Muscle layer of duodenum (tissue), 2 donors: ENCODE measurements around the gene POLR3GL.
"Not testable (repeated sequence)": the region's sequence is repeated elsewhere in the genome, so short reads cannot be mapped to it uniquely, and the experiment has no call there.

Source experiments
- H3K27ac ChIP-seq: one replicate; pipeline ENCODE4 v1.7.0; 2013; ENCODE audit warnings: mild to moderate bottlenecking, low read length
- H3K27me3 ChIP-seq: one replicate; pipeline ENCODE4 v1.7.0; 2013; ENCODE audit warnings: low read depth, mild to moderate bottlenecking, control low read depth, low read length
- H3K36me3 ChIP-seq, 2 donors: one replicate each; pipeline ENCODE4 v1.7.0; 2013; ENCODE audit warnings: low read length in 2 of 2, control low read depth in 1 of 2, mild to moderate bottlenecking in 1 of 2; ENCODE audit not compliant: insufficient read depth in 2 of 2, control insufficient read depth in 1 of 2
- H3K4me1 ChIP-seq, 2 donors: one replicate each; pipeline ENCODE4 v1.7.0; 2013; ENCODE audit warnings: low read length in 2 of 2, mild to moderate bottlenecking in 2 of 2, control low read depth in 1 of 2, moderate library complexity in 1 of 2; ENCODE audit not compliant: insufficient read depth in 2 of 2, control insufficient read depth in 1 of 2
- H3K4me3 ChIP-seq, 2 donors: one replicate each; pipeline ENCODE4 v1.7.0; 2013; ENCODE audit warnings: low read length in 2 of 2, low read depth in 1 of 2, mild to moderate bottlenecking in 1 of 2
- H3K9me3 ChIP-seq, 2 donors: one replicate each; pipeline ENCODE4 v1.7.0; 2013; ENCODE audit warnings: low read length in 2 of 2, control low read depth in 1 of 2, mild to moderate bottlenecking in 1 of 2; ENCODE audit not compliant: control insufficient read depth in 1 of 2
- donor health status: healthy.

Gene POLR3GL

GRCh38 chr1:145927916-145928643 lies 36.4 kb upstream of the POLR3GL start:
- Histone ChIP-seq H3K9me3 (no peaks in the 10 kb centered on the region), H3K4me1 (peaks cover 13 to 16% of the 10 kb centered on the region in 2 donors), H3K27me3 (no peaks in the 10 kb centered on the region), H3K4me3 (peak overlapping the region; percentile 79 to 97), H3K36me3 (peaks cover 9 to 11% of the 10 kb centered on the region in 2 donors), H3K27ac (peak overlapping the region; percentile 100)

DNA sequence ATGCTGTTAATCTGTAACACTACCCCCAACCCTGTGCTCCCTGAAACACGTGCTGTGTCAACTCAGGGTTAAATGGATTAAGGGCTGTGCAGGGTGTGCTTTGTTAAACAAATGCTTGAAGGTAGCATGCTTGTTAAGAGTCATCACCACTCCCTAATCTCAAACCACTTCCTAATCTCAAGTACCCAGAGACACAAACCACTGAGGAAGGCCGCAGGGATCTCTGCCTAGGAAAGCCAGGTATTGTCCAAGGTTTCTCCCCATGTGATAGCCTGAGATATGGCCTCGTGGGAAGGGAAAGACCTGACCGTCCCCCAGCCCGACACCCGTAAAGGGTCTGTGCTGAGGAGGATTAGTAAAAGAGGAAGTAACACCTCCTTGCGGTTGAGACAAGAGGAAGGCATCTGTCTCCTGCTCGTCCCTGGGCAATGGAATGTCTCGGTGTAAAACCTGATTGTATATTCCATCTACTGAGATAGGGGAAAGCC lies 31.9 kb upstream of the POLR3GL start:
- not testable (repeated sequence) for H3K4me1 ChIP-seq
- peaks cover 18 to 30% of the 10 kb centered on the region in 2 donors for H3K36me3 ChIP-seq

GRCh38 chr1:145935708-145936107 lies 28.8 kb upstream of the POLR3GL start:
- H3K36me3 ChIP-seq, result peaks cover 18 to 31% of the 10 kb centered on the region in 2 donors

More for the DNA sequence above, 31.9 kb upstream of the POLR3GL start:
- H3K9me3 ChIP-seq, H3K27me3 ChIP-seq, H3K4me3 ChIP-seq, H3K27ac ChIP-seq: not testable (repeated sequence)

GRCh38 chr1:145936247-145936646 lies 28.2 kb upstream of the POLR3GL start:
- Histone ChIP-seq H3K27me3 (no peaks in the 10 kb centered on the region), H3K9me3 (no peaks in the 10 kb centered on the region), H3K36me3 (peaks cover 18 to 35% of the 10 kb centered on the region in 2 donors), H3K4me1 (no peaks in the 10 kb centered on the region), H3K4me3 (no peak overlapping the region), H3K27ac (no peak overlapping the region)

More at GRCh38 chr1:145935708-145936107, 28.8 kb upstream of the POLR3GL start:
- no peak overlapping the region for H3K27ac ChIP-seq
- no peaks in the 10 kb centered on the region for H3K27me3 ChIP-seq
- H3K4me1 ChIP-seq, result no peaks in the 10 kb centered on the region
- H3K4me3 ChIP-seq, result no peak overlapping the region
- no peaks in the 10 kb centered on the region for H3K9me3 ChIP-seq

DNA sequence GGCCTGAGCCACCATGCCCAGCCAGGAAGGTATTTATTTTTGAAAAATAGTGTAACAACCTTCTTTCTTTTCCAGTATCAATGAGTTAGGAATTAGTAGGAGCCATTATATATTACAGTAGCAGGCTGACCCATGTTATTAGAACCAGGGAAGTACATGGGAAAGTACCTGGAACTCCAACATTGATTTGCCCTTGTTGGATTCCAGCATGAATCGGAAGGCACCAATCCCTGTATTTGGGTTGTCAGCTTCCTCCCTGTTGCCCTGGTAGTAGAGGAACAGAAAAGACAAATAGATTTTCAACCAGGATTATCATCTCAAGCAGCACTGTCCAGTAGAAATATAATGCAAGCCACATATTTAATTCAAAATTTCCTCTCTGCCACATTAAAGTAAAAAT lies 27.1 kb upstream of the POLR3GL start:
- Histone ChIP-seq H3K36me3 (peaks cover 21 to 43% of the 10 kb centered on the region in 2 donors), H3K27me3 (no peaks in the 10 kb centered on the region), H3K4me3 (no peak overlapping the region), H3K9me3 (no peaks in the 10 kb centered on the region), H3K27ac (no peak overlapping the region), H3K4me1 (no peaks in the 10 kb centered on the region)

GRCh38 chr1:145942405-145942804 lies 22.1 kb upstream of the POLR3GL start:
- Histone ChIP-seq H3K36me3 (peaks cover 14 to 41% of the 10 kb centered on the region in 2 donors), H3K9me3 (no peaks in the 10 kb centered on the region), H3K27ac (no peak overlapping the region), H3K4me3 (no peak overlapping the region), H3K27me3 (no peaks in the 10 kb centered on the region), H3K4me1 (no peaks in the 10 kb centered on the region)

DNA sequence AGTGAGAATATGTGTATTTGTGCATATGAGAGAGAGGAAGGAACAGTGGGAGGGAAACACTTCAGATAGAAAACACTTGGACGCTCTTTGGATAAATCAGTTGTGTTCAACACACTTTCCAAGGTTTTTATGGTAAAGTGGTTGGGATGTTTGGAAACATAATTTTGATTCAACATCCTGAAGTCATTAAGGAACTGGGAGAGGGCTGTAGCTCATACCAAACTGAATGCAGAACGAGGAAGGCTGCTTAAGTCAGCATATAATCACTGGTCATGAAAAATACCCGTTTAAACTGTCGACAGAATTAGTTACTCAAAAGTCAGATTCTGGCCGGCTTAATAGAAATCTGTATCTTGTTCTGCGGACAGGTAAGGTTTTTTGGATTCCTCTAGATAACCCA lies 21.6 kb upstream of the POLR3GL start:
- H3K4me3 ChIP-seq, result no peak overlapping the region
- no peaks in the 10 kb centered on the region for H3K4me1 ChIP-seq
- no peaks in the 10 kb centered on the region for H3K27me3 ChIP-seq
- peaks cover 14 to 38% of the 10 kb centered on the region in 2 donors for H3K36me3 ChIP-seq
- H3K9me3 ChIP-seq, result no peaks in the 10 kb centered on the region
- no peak overlapping the region for H3K27ac ChIP-seq

GRCh38 chr1:145944532-145944931 lies 20.0 kb upstream of the POLR3GL start:
- Histone ChIP-seq H3K27me3 (no peaks in the 10 kb centered on the region), H3K36me3 (peaks cover 14 to 38% of the 10 kb centered on the region in 2 donors), H3K4me1 (no peaks in the 10 kb centered on the region), H3K27ac (no peak overlapping the region), H3K4me3 (no peak overlapping the region), H3K9me3 (no peaks in the 10 kb centered on the region)

DNA sequence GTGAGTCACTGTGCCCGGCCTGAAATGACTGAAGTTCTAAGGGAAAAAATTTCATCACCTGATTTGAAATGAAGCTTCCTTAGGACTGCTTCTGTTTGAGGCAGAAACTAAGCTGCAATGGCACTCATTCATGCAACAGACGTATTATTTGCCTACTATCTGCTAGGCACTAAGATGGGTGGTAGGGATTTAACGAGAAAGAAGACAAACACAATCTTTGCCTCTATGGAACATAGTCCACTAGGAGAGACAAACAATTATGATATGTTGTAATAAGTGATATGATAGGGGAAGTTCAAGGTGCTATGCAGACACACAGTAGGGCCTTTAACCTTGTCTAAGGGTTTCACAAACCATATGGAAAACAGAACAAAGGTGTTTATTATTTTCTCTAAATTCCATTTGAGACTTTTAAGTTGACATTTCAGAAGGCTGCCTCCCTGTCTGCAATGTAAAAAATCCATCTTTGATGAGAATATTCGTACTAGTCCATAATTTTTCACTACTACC lies 18.0 kb upstream of the POLR3GL start:
- Histone ChIP-seq H3K36me3 (peaks cover 14 to 32% of the 10 kb centered on the region in 2 donors), H3K9me3 (no peaks in the 10 kb centered on the region), H3K27me3 (no peaks in the 10 kb centered on the region), H3K4me1 (peaks cover 0 to 4% of the 10 kb centered on the region in 2 donors), H3K4me3 (no peak overlapping the region), H3K27ac (no peak overlapping the region)

DNA sequence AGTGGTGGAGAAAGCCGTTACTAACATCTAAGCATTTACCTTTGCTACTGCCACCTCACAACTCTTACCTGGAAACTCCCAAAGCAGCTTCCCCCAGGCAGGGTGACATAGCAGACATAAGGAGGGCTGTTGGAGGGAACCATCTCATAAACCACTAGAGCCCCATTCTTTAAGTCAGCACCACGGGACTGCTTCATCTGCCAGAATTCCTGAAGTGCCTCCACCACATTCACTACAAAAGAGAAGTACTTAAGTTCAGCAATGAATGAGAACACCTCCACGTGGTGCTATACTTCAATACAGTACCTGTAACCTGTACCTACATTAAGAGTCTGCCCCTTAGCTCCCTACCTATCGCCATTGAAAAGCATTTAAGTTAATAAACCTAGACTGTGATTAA lies 16.9 kb upstream of the POLR3GL start:
- Histone ChIP-seq H3K9me3 (no peaks in the 10 kb centered on the region), H3K27ac (no peak overlapping the region), H3K27me3 (no peaks in the 10 kb centered on the region), H3K4me1 (peaks cover 0 to 9% of the 10 kb centered on the region in 2 donors), H3K4me3 (no peak overlapping the region), H3K36me3 (peaks cover 11 to 26% of the 10 kb centered on the region in 2 donors)

- Histone ChIP-seq H3K27ac (no peak overlapping the region), H3K4me3 (no peak overlapping the region), H3K4me1 (peaks cover 0 to 16% of the 10 kb centered on the region in 2 donors), H3K27me3 (no peaks in the 10 kb centered on the region), H3K9me3 (no peaks in the 10 kb centered on the region), H3K36me3 (peaks cover 5 to 10% of the 10 kb centered on the region in 2 donors)
Observed at GRCh38 chr1:145949219-145949618, 15.3 kb upstream of the POLR3GL start.
